GM12872 (cell line): ENCODE data around the gene CTIF.

Experiments used
- TF ChIP-seq, protein P1 (sequence below): IDR thresholded peaks from 3 replicates; pipeline ENCODE4 v1.5.1; 2011; ENCODE audit warnings: low read depth, mild to moderate bottlenecking, low read length, moderate library complexity; ENCODE audit not compliant: insufficient read depth

The CTIF gene

DNA sequence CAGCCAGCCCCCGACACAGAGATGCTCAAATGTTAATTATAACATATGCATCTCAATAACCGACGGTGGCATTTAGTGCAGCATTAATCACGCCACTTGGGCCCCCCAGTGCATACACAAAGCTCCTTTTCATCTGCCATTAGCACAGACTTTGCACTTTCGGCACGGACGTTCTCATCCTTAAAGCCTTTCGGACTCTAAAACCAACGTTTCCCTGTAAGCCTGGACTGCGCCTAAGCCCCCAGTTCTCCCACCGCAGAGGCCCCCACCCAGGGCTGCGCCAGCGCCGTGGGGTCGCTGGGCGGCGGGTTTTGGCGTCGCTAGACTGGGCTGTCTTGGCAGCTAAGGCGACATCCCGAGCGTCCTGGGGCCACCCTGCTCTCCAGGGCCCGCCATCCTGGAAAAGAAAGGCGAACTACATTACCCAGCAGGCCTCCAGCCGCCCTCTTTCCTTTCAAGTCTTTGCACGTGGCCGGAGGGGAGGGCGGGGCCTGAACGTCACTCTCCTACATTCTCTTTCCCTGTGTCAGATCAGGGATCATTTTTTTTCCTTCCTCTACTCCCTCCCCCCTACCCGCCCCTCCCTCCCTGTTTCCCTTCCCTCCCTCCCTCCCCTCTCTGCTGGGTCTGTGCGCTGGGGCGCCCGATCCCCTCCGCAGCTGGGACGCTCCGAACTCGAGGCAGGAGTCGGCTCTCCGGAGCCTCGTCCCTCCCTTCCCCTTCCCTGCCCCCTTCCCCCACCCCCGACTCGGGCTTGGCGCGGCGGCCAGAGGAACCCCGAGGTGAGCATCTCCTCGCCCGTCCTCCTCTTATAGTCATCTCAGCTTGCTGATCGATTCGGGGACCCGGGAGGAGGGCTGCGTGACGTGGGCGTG lies at the start of gene CTIF:
TSS of gene CTIF (plus strand) at position 501 of the 875 bp plus-strand sequence. CDS start 80,535 bp downstream, outside the sequence.
- TF ChIP-seq, protein P1, sequence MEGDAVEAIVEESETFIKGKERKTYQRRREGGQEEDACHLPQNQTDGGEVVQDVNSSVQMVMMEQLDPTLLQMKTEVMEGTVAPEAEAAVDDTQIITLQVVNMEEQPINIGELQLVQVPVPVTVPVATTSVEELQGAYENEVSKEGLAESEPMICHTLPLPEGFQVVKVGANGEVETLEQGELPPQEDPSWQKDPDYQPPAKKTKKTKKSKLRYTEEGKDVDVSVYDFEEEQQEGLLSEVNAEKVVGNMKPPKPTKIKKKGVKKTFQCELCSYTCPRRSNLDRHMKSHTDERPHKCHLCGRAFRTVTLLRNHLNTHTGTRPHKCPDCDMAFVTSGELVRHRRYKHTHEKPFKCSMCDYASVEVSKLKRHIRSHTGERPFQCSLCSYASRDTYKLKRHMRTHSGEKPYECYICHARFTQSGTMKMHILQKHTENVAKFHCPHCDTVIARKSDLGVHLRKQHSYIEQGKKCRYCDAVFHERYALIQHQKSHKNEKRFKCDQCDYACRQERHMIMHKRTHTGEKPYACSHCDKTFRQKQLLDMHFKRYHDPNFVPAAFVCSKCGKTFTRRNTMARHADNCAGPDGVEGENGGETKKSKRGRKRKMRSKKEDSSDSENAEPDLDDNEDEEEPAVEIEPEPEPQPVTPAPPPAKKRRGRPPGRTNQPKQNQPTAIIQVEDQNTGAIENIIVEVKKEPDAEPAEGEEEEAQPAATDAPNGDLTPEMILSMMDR: no peak

DNA sequence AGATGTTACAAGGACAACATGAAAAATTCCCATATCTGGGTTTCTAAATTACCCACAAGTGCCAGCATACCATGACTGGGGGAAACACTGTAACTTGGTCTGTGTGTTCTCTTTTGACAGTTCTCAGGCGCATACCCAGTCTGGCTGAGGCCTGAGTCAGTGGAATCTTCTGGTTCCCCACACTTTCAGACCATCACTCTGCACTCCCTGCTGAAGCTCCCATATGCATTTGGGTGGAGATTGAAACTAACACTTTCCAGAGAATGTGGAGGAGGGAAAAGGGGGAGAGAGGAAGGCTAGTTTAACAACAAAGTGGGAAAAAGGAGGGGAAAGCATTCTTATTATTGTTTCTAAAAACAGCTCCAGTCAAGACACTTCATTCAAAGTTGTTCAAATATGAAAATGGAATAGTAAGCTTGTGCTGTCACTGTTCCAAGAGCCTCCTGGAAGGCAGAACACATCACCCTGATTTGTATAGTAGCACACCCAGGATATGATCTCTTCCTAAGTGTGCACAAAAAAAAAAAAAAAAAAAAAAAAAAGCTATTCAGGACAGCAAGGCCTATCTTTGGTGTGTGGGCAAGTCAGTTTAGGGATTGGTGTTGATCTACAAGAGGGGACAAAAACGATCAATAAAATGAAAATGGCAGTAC lies 48.1 kb upstream of the CTIF start:
- TF ChIP-seq, protein P1: no peak

DNA sequence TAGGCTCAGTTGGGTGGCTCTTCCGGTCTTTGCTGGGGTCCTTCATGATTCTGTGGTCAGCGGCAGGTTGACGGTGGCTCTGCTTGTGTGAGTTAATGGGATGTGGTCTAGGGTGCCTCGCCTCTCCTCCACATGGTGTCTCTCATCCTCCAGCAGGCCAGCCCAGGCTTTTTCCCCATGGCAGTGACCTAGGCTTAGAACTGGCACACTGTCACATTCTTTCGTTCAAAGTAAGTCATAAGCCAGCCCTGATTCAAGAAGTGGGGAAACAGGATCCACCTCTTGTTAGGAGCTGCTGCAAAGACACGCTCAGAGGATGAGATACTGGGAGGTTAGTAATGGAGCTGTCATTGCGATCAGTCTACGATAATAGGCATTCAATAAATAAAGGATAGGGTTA lies 46.0 kb upstream of the CTIF start:
- TF ChIP-seq, protein P1: no peak

DNA sequence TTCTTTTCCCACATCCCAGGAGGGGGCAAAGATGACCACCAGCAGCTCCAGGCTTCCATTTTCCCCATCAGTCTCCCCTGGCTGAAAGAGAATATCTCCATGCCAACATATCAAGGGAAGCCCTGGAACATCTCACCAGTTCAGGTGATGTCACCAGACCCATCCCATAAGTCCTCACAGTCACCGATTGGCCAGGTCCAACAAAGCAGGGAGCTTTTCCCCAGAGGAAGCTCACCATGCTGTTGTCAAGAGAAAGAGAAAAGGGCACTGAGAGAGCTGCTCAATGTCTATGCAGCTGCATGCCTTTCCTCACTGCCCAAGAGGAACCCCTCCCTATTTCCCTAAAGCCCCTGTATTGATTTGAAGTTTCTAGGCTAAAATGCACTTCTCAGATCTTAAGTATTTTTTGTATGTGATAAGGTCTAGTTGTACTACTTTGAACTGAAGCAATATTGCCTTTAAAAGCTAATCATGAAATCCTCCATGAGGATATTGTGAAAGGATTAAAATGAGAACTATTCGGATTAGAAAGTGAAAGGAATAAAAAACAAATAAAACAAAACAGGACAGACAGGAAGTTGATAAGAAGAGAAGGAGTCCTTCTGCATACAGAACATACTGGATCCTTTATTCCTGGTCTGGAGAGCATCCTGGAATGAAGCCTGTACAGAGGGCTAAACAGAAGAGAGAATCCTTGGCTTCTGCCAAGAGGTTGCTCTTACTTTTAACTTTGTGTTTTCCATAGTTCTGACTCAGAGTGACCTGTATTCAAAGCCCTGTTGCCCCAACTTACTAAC lies 45.2 kb upstream of the CTIF start:
- TF ChIP-seq, protein P1: no peak

DNA sequence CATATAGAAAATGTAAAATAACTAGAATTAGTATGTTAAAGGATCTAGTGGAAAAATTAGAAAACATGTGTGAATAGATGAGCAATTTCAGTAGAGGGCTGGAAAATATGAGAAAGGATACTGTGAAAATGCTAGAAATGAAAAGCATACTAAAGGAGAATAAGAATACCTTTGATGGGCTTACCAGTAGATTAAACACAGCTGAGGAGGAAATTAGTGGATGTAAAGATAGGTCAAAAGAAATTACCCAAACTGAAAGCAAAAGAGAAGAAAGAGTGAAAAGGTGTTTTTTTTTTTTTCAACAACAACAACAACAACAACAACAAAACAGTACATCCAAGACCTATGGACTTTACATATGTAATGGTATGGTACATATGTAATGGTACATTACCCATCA lies 41.0 kb upstream of the CTIF start:
- TF ChIP-seq, protein P1: no peak

DNA sequence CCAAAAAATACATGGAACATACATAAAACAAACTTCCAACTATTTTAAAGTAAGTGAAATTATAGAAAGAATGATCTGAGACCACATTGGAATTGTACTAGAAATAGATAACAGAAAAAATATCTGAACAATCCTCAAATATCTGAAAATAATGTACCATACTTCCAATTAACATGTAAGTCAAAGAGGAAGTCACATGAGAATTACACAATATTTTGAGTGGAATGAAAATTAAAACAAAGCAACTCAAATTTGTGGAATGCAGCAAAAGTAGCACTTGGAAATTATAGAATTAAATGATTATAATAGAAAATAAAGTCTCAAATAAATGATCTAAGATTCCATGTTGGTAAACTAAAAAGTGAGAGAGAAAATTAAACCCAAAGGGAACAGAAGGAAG lies 38.3 kb upstream of the CTIF start:
- TF ChIP-seq, protein P1: no peak

DNA sequence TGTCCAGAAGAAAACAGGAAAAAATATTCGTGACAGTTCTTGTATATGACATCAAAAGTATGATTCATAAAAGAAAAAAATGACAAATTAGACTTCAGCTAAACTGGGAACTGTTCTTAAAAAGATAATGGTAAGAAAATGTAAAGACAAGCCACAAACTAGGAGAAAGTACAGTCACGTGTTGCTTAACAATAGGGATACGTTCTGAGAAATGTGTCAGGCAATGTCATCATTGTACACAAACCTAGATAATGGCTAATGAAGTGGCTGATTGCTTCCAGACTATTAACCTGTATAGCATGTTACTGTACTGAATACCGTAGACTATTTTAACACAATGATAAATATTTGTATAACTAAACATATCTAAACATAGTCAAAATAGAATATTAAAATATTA lies 35.9 kb upstream of the CTIF start:
- TF ChIP-seq, protein P1: no peak
